ENCODE results near the gene MYO9A.

GRCh38 chr15:72099155-72099554 lies 18.8 kb downstream of the MYO9A start:
- no peak for TF ChIP-seq CTCF (IDR thresholded peaks at IDR 0.05; ENCODE audit: low read depth, low read length)
- no peak for TF ChIP-seq POLR2A (IDR thresholded peaks at IDR 0.05; ENCODE audit: extremely low read depth, insufficient read length)
